NCI-H69 (cell line): Measurements from ENCODE around the gene ACTL6B.

Source experiments
- DNase-seq: peaks from one replicate; lab custom pipeline; 2025; lab: John Stamatoyannopoulos, UW

The ACTL6B gene

DNA sequence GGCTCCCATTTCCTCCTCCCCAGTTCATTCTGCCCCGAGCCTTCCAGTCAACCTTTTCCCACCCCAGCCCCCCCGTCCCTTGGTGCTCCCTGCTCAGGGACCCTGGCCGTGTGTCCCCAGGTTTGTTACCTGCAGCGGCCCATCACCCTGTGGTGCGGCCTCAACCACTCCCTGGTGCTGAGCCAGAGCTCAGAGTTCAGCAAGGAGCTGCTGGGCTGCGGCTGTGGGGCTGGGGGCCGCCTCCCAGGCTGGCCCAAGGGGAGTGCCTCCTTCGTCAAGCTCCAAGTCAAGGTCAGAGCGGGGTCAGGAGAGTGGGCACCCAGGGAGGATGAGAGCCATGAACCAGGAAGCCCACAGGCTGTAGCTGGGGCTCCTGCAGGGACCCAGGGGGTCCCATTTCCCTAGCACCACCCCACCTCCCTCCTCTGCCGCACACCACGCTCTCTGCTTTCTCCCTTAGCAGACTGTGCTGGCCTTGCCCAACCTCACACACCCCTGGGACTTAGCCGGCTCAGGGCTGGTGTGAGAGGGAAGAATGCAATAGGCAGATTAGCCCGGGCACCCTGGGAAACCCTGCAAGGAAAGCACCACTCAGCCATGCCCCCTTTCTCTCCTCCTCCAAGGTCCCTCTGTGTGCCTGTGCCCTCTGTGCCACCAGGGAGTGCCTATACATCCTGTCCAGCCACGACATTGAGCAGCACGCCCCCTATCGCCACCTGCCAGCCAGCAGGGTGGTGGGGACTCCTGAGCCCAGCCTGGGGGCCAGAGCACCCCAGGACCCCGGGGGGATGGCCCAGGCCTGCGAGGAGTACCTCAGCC is 56.1 kb downstream of the ACTL6B start:
- no peak for DNase-seq

DNA sequence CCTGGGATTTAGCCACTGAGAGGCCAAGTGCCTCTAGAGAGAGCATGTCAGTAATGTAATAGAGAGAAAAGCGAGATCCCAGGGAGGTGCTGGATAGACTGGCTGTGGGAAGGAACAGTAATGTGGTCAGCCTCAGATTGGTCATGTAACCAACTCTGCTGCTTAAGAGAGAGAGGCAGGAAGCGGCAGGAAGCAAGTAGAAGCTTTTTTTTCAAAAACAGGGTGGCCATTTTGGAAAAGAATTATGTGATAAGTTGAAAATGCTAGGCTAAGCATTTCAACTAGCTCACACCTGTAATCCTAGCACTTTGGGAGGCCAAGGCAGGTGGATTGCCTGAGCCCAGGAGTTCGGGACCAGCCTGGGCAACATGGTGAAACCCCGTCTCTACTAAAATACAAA is 57.8 kb downstream of the ACTL6B start:
- no peak for DNase-seq

DNA sequence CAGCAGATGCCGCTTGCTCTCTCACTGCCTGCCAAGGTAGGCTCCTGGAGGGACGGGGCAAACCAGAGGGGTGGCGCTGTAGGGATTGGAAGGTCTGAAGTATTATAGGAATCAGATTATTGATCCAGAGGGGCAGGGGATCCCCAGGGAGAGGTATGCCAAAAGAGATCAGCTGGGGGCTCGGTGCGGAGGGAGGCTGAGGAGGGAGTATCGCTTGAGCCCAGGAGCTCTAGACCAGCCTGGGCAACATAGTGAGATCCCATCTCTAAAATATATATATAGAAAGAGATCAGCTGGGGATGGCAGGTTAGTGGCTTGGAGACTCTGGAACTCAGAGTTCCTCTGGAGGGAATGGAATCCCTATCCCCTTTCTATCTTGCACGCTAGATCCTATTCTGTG is 61.1 kb downstream of the ACTL6B start:
- DNase-seq, result no peak
